Suppressor macrophage (primary cell): ENCODE data around the gene ESRRA.

Source experiments
- DNase-seq, 4 experiments: peaks; one replicate each; pipeline ENCODE4 v3.0.0-alpha.2; 2020 to 2022

The ESRRA gene

GRCh38 chr11:64333556-64333955 is 28.2 kb downstream of the ESRRA start:
- DNase-seq = no peak

GRCh38 chr11:64334764-64335735 is 29.7 kb downstream of the ESRRA start:
- peak; percentile 68 to 88 (median 80) for DNase-seq

GRCh38 chr11:64337538-64338249 is 32.4 kb downstream of the ESRRA start:
- DNase-seq = no peak

- DNase-seq = no peak
These were observed 33.4 kb downstream of the ESRRA start for GRCh38 chr11:64338716-64339115.

- no peak for DNase-seq
These were observed 34.0 kb downstream of the ESRRA start for GRCh38 chr11:64339286-64339685.

- peak; percentile 67 to 87 (median 78) for DNase-seq
These were observed 34.6 kb downstream of the ESRRA start, which contains the start of gene CCDC88B for GRCh38 chr11:64339754-64340408. CCDC88B (plus strand) TSS chr11:64340204; CDS start chr11:64340267, 63 bp downstream.

- DNase-seq = peak in 3 of 4 experiments; percentile 38 to 76 (median 65)
These were observed 35.5 kb downstream of the ESRRA start for GRCh38 chr11:64340671-64341335.

- no peak for DNase-seq
These were observed 36.1 kb downstream of the ESRRA start for GRCh38 chr11:64341429-64341828.

- peak; percentile 92 to 96 (median 94) for DNase-seq
These were observed 36.8 kb downstream of the ESRRA start for GRCh38 chr11:64341851-64342791.

- DNase-seq = no peak
These were observed 37.8 kb downstream of the ESRRA start for GRCh38 chr11:64342869-64343745.

GRCh38 chr11:64343767-64344559 is 38.6 kb downstream of the ESRRA start:
- peak in 3 of 4 experiments; percentile 30 to 49 (median 40) for DNase-seq

- DNase-seq = no peak
These were observed 39.5 kb downstream of the ESRRA start for GRCh38 chr11:64344787-64345186.

GRCh38 chr11:64347193-64347867 is 42.0 kb downstream of the ESRRA start:
- no peak for DNase-seq

- DNase-seq = no peak
These were observed 43.2 kb downstream of the ESRRA start for GRCh38 chr11:64348383-64349024.

GRCh38 chr11:64349025-64349387 is 43.7 kb downstream of the ESRRA start:
- DNase-seq = no peak

GRCh38 chr11:64349404-64349803 is 44.1 kb downstream of the ESRRA start:
- DNase-seq = no peak

- DNase-seq = no peak
These were observed 45.9 kb downstream of the ESRRA start for GRCh38 chr11:64351136-64351631.
